Epithelial cell of esophagus (primary cell): ENCODE measurements around the gene GPR61.

Experiments used
- DNase-seq: peaks from one replicate; pipeline ENCODE4 v3.0.0; 2010; ENCODE audit warnings: low read depth
- H3K4me3 ChIP-seq: 2 replicates; pipeline ENCODE4 v1.5.1; 2011; ENCODE audit warnings: mild to moderate bottlenecking, low read length, control low read depth
- CTCF ChIP-seq: IDR thresholded peaks from 2 replicates; pipeline ENCODE4 v1.5.1; 2011; ENCODE audit warnings: low read depth, mild to moderate bottlenecking, low read length, control low read depth, inconsistent platforms; ENCODE audit not compliant: insufficient read depth; ENCODE audit errors: missing control alignments

Gene GPR61

GRCh38 chr1:109586055-109586454 is 46.4 kb downstream of the GPR61 start:
- TF ChIP-seq CTCF, result no peak
- no peak for DNase-seq
- H3K4me3 ChIP-seq, result no peak overlapping the region

- no peak overlapping the region for H3K4me3 ChIP-seq
- no peak for DNase-seq
- TF ChIP-seq CTCF, result no peak
Observed at GRCh38 chr1:109589177-109589576, 49.5 kb downstream of the GPR61 start.

GRCh38 chr1:109589679-109590078 is 50.0 kb downstream of the GPR61 start:
- H3K4me3 ChIP-seq, result no peak overlapping the region
- no peak for TF ChIP-seq CTCF
- no peak for DNase-seq

GRCh38 chr1:109592916-109593315 is 53.2 kb downstream of the GPR61 start:
- no peak for TF ChIP-seq CTCF
- no peak overlapping the region for H3K4me3 ChIP-seq
- no peak for DNase-seq

- no peak for TF ChIP-seq CTCF
- no peak overlapping the region for H3K4me3 ChIP-seq
- peak; percentile 79 for DNase-seq
Observed at GRCh38 chr1:109595531-109595930, 55.9 kb downstream of the GPR61 start.
